ENCODE measurements around the gene COL13A1.

GRCh38 chr10:69761320-69761719 lies 40.4 kb upstream of the COL13A1 start:
- TF ChIP-seq CTCF (IDR thresholded peaks at IDR 0.05) = no peak
- TF ChIP-seq POLR2A (IDR thresholded peaks at IDR 0.05) = no peak
